Fibroblast of lung (primary cell): ENCODE data around the gene QRICH2.

Experiments used
- CTCF ChIP-seq, 2 donors: IDR thresholded peaks in 1 of 2; conservative IDR thresholded peaks in 1 of 2; 1 replicate in 1 of 2; 2 replicates in 1 of 2; pipeline ENCODE4 v1.5.1; 2011 to 2012; ENCODE audit warnings: low read length in 2 of 2, control low read depth in 1 of 2, inconsistent platforms in 1 of 2, low read depth in 1 of 2, mild to moderate bottlenecking in 1 of 2
- EZH2 ChIP-seq: IDR thresholded peaks from 2 replicates; pipeline ENCODE4 v1.5.1; 2012; ENCODE audit warnings: low read length, control low read depth, mild to moderate bottlenecking; ENCODE audit errors: missing control alignments

GRCh38 chr17:76279742-76280287, 28.3 kb downstream of the QRICH2 start:
- no peak for TF ChIP-seq CTCF (conservative IDR thresholded peaks at IDR 0.05 in 1 of 2, IDR thresholded peaks at IDR 0.05 in 1 of 2; ENCODE audit: low read depth in 1 of 2, low read length in 2 of 2)
- no peak for TF ChIP-seq EZH2
